PC-9 (cell line): ENCODE data around the gene GFY. TPM values are rescaled to one million over a fixed set of nuclear protein-coding genes. Genes with fewer than 3 reads are reported as not detected.
"Not testable (repeated sequence)": the region's sequence is repeated elsewhere in the genome, so short reads cannot be mapped to it uniquely, and the experiment has no call there.

Experiments used
- BruUV-seq: library from RNA; stranded (reverse); fragments of 400-500 nt; replicated peaks from 2 replicates; lab custom pipeline; 2021; lab: Mats Ljungman, UMichigan
- CTCF ChIA-PET: fragments of 300-600 bp; sonication (Branson Sonifier 250); formaldehyde crosslinking; loops from one replicate; lab custom pipeline; 2022; ENCODE audit warnings: antibody characterized with exemption; lab: Charles Lee
- POLR2A ChIA-PET: fragments of 300-600 bp; sonication (Branson Sonifier 250); formaldehyde crosslinking; loops from one replicate; lab custom pipeline; 2022; ENCODE audit warnings: antibody characterized with exemption; ENCODE audit not compliant: unreplicated experiment; lab: Charles Lee
- DNase-seq, 2 experiments: peaks; one replicate each; pipeline versions ENCODE4 v3.0.0 to v3.0.0-alpha.2; 2015 to 2022; ENCODE audit warnings: mixed read lengths in 1 of 2
- H2AFZ ChIP-seq: fragments of 200-600 bp; sonication (generic); 2 replicates; pipeline ENCODE4 v1.8.1; 2017; ENCODE audit warnings: antibody characterized with exemption
- H3F3A ChIP-seq: fragments of 200-600 bp; sonication (generic); 2 replicates; pipeline ENCODE4 v1.8.1; 2017; ENCODE audit warnings: antibody characterized with exemption, mild to moderate bottlenecking, low read depth; ENCODE audit not compliant: insufficient read depth
- H3K27ac ChIP-seq: fragments of 200-600 bp; sonication (generic); 2 replicates; pipeline ENCODE4 v1.6.1; 2016; ENCODE audit warnings: mixed run types
- H3K27me3 ChIP-seq: fragments of 200-600 bp; sonication (generic); 2 replicates; pipeline ENCODE4 v1.6.1; 2016; ENCODE audit warnings: low read depth, mixed run types; ENCODE audit not compliant: insufficient read depth
- H3K36me3 ChIP-seq: fragments of 200-600 bp; sonication (generic); 2 replicates; pipeline ENCODE4 v1.6.1; 2016; ENCODE audit warnings: low read depth, mixed run types
- H3K4me1 ChIP-seq: fragments of 200-600 bp; sonication (generic); replicated peaks from 2 replicates; pipeline ENCODE4 v1.6.1; 2016; ENCODE audit warnings: mixed run types; ENCODE audit not compliant: insufficient read depth
- H3K4me2 ChIP-seq: fragments of 200-600 bp; sonication (generic); 2 replicates; pipeline ENCODE4 v1.6.1; 2017; ENCODE audit warnings: mixed run types
- H3K4me3 ChIP-seq: fragments of 200-600 bp; sonication (generic); 2 replicates; pipeline ENCODE4 v1.6.1; 2016; ENCODE audit warnings: mixed run types
- H3K79me2 ChIP-seq: fragments of 200-600 bp; sonication (generic); 2 replicates; pipeline ENCODE4 v1.6.1; 2017; ENCODE audit warnings: low read depth, mixed run types
- H3K9me2 ChIP-seq: fragments of 200-600 bp; sonication (generic); 2 replicates; pipeline ENCODE4 v1.8.1; 2017; ENCODE audit warnings: mild to moderate bottlenecking; ENCODE audit not compliant: insufficient read depth
- H3K9me3 ChIP-seq: fragments of 200-600 bp; sonication (generic); 2 replicates; pipeline ENCODE4 v1.8.1; 2016; ENCODE audit warnings: low read depth; ENCODE audit not compliant: insufficient read depth
- H4K20me1 ChIP-seq: fragments of 200-600 bp; sonication (generic); 2 replicates; pipeline ENCODE4 v1.8.1; 2017; ENCODE audit not compliant: insufficient read depth
- EZH2 ChIP-seq: fragments of 200-600 bp; sonication (generic); IDR thresholded peaks from 2 replicates; pipeline ENCODE4 v1.8.0; 2017; ENCODE audit warnings: antibody characterized with exemption, low read depth
- intact Hi-C: fragments of 100-400 bp; cut with micrococcal nuclease; formaldehyde crosslinking; loops from one replicate; pipeline ENCODE4 v1.10.0; 2022; ENCODE audit not compliant: unreplicated experiment
- total RNA-seq: library from RNA; stranded (reverse); gene quantifications from 2 replicates; pipeline ENCODE4 v1.2.3, GENCODE V29; 2021
- TF ChIP-seq, protein P1 (sequence below): fragments of 200-600 bp; sonication (generic); conservative IDR thresholded peaks from 2 replicates; pipeline ENCODE4 v1.6.1; 2017; ENCODE audit warnings: mixed run types, antibody characterized with exemption, mild to moderate bottlenecking, moderate library complexity

GFY gene
- total RNA-seq, 1 experiment from 2014 or later, result not detected

DNA sequence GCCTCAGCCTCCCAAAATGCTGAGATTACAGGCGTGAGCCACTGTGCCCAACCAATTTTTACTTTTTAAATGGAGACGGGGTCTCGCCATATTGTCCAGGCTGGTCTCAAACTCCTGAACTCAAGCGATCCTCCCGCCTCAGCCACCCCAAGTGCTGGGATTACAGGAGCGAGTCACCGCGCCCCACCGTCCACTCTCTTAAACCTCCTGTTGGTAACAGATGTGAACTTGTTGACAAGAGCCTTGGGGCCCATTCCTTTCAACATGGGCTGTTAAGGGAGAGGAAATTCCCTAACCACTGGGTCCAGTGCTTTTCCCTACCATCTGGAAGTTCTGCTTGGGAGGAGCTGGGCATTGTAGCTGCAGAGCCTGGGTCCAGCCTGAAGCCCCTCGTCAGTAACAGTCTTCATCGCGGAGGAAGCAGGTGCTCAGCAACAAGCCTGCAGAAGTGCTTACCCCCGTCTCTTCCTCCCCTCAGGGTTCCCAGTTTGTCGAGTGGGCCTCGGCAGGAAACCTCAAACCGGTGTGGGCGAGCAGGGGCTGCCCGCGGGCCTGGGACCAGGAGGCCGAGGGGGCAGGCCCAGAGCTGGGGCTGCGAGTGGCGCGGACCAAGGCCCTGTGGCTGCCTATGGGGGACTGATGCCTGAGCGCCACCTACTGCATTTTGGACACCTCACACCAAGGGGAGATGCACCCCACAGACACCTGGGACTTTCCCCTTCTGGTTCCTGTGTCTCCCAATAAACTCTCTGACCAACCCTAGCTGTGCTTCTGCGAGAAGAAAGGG is 44.8 kb downstream of the GFY start:
- Histone ChIP-seq H3K4me1 (0 out of 2 replicates have a peak, but pooled peaks cover 3% of the 10 kb centered on the region), H3K36me3 (no peaks in the 10 kb centered on the region), H4K20me1 (no peaks in the 10 kb centered on the region), H3F3A (peaks cover 27% of the 10 kb centered on the region), H3K9me3 (no peaks in the 10 kb centered on the region), H3K4me2 (no peak overlapping the region), H3K9me2 (no peaks in the 10 kb centered on the region), H2AFZ (no peak overlapping the region), H3K27me3 (0 out of 2 replicates have a peak, but pooled peaks cover 4% of the 10 kb centered on the region), H3K27ac (no peak overlapping the region), H3K79me2 (no peaks in the 10 kb centered on the region), H3K4me3 (no peak overlapping the region)
- intact Hi-C loops, result no loop called here
- POLR2A ChIA-PET, result no interaction called here
- CTCF ChIA-PET, result no interaction called here
- no TSS peak for BruUV-seq
- DNase-seq, result no peak
- no peak for TF ChIP-seq EZH2
- TF ChIP-seq, protein P1, sequence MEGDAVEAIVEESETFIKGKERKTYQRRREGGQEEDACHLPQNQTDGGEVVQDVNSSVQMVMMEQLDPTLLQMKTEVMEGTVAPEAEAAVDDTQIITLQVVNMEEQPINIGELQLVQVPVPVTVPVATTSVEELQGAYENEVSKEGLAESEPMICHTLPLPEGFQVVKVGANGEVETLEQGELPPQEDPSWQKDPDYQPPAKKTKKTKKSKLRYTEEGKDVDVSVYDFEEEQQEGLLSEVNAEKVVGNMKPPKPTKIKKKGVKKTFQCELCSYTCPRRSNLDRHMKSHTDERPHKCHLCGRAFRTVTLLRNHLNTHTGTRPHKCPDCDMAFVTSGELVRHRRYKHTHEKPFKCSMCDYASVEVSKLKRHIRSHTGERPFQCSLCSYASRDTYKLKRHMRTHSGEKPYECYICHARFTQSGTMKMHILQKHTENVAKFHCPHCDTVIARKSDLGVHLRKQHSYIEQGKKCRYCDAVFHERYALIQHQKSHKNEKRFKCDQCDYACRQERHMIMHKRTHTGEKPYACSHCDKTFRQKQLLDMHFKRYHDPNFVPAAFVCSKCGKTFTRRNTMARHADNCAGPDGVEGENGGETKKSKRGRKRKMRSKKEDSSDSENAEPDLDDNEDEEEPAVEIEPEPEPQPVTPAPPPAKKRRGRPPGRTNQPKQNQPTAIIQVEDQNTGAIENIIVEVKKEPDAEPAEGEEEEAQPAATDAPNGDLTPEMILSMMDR, result no peak; the same call in 1 of the 2 replicates

- Histone ChIP-seq H3F3A (peaks cover 32% of the 10 kb centered on the region), H4K20me1 (no peaks in the 10 kb centered on the region), H2AFZ (no peak overlapping the region), H3K4me2 (no peak overlapping the region), H3K9me2 (no peaks in the 10 kb centered on the region), H3K4me3 (no peak overlapping the region), H3K36me3 (no peaks in the 10 kb centered on the region), H3K79me2 (no peaks in the 10 kb centered on the region), H3K27ac (no peak overlapping the region), H3K4me1 (0 out of 2 replicates have a peak, but pooled peaks cover 3% of the 10 kb centered on the region), H3K9me3 (no peaks in the 10 kb centered on the region), H3K27me3 (0 out of 2 replicates have a peak, but pooled peaks cover 4% of the 10 kb centered on the region)
- ChIA-PET POLR2A (no interaction called here), CTCF (no interaction called here)
- no TSS peak for BruUV-seq
- TF ChIP-seq, protein P1, result no peak
- no peak for TF ChIP-seq EZH2
- no peak for DNase-seq
- intact Hi-C loops, result no loop called here
Measured at GRCh38 chr19:49470615-49470978, 45.4 kb downstream of the GFY start.

GRCh38 chr19:49472936-49473335 is 47.7 kb downstream of the GFY start:
- H3K4me3 ChIP-seq, result no peak overlapping the region
- DNase-seq, result no peak
- H4K20me1 ChIP-seq, result no peaks in the 10 kb centered on the region
- CTCF ChIA-PET, result interaction anchor here (0.6 kb wide), 1 partner anchor 150 kb away, joined by 5 read pairs; no protein-coding TSS in a partner anchor
- H2AFZ ChIP-seq, result no peak overlapping the region
- TF ChIP-seq, protein P1, result no peak
- TF ChIP-seq EZH2, result no peak
- no peak overlapping the region for H3K4me2 ChIP-seq
- intact Hi-C loops, result no loop called here
- no peaks in the 10 kb centered on the region for H3K36me3 ChIP-seq
- no peaks in the 10 kb centered on the region for H3K79me2 ChIP-seq
- no peaks in the 10 kb centered on the region for H3K9me3 ChIP-seq
- 0 out of 2 replicates have a peak, but pooled peaks cover 3% of the 10 kb centered on the region for H3K4me1 ChIP-seq
- H3K27ac ChIP-seq, result no peak overlapping the region
- POLR2A ChIA-PET, result interaction anchor here (0.6 to 0.7 kb wide), 2 partner anchors 167 to 169 kb away, joined by 3 to 5 read pairs; partner anchors contain the start of genes RRAS and SCAF1
- H3K9me2 ChIP-seq, result no peaks in the 10 kb centered on the region
- H3K27me3 ChIP-seq, result 0 out of 2 replicates have a peak, but pooled peaks cover 4% of the 10 kb centered on the region
- peaks cover 38% of the 10 kb centered on the region for H3F3A ChIP-seq
- BruUV-seq, result no TSS peak

DNA sequence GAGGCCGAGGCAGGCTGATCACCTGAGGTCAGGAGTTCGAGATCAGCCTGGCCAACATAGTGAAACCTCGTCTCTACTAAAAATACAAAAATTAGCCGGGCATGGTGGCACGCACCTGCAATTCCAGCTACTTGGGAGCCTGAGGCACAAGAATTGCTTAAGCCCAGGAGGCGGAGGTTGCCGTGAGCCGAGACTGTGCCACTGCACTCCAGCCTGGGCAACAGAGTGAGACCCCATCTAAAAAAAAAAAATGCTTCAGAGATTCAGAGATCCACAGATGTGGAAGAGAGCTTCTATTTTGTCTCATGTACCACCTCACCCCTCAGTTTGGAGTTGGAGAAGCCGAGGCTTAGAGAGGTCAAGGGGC is 48.3 kb downstream of the GFY start:
- Histone ChIP-seq H3K4me2 (peak overlapping the region; percentile 94), H3K4me3 (peak overlapping the region; percentile 98; the same call in 1 of the 2 replicates), H3F3A (peaks cover 35% of the 10 kb centered on the region), H2AFZ (peak overlapping the region; percentile 98)
- H3K4me1 ChIP-seq, H3K9me2 ChIP-seq, H3K79me2 ChIP-seq, H3K36me3 ChIP-seq, BruUV-seq, DNase-seq, H4K20me1 ChIP-seq, intact Hi-C loops, H3K9me3 ChIP-seq, H3K27ac ChIP-seq, H3K27me3 ChIP-seq: not testable (repeated sequence)
- POLR2A ChIA-PET, result interaction anchor here (0.6 to 0.7 kb wide), 2 partner anchors 12 to 323 kb away, joined by 3 read pairs; no protein-coding TSS in a partner anchor
- CTCF ChIA-PET, result interaction anchor here (0.6 kb wide), 1 partner anchor 151 kb away, joined by 5 read pairs; no protein-coding TSS in a partner anchor
